Loucy (cell line): Measurements from ENCODE around the gene CLK3.

ENCODE experiments used
- H2AFZ ChIP-seq: fragments of 200-600 bp; sonication (generic); 2 replicates; pipeline ENCODE4 v1.6.0; 2016; ENCODE audit warnings: antibody characterized with exemption, mild to moderate bottlenecking, low read length, moderate library complexity
- H3F3A ChIP-seq: fragments of 200-600 bp; 2 replicates; pipeline ENCODE4 v1.6.0; 2016; ENCODE audit warnings: antibody characterized with exemption, low read depth, mild to moderate bottlenecking
- H3K27me3 ChIP-seq: fragments of 200-600 bp; sonication (generic); 2 replicates; pipeline ENCODE4 v1.6.1; 2014; ENCODE audit warnings: low read length, mild to moderate bottlenecking; ENCODE audit not compliant: insufficient read depth, poor library complexity, severe bottlenecking
- H3K36me3 ChIP-seq: fragments of 200-600 bp; sonication (generic); 2 replicates; pipeline ENCODE4 v1.6.1; 2016; ENCODE audit warnings: low read length; ENCODE audit not compliant: insufficient read depth
- H3K4me1 ChIP-seq: fragments of 200-600 bp; sonication (generic); 2 replicates; pipeline ENCODE4 v1.5.1; 2014; ENCODE audit warnings: low read length, mild to moderate bottlenecking; ENCODE audit not compliant: insufficient read depth, poor library complexity, severe bottlenecking
- H3K4me2 ChIP-seq: fragments of 200-600 bp; sonication (generic); 2 replicates; pipeline ENCODE4 v1.6.0; 2014; ENCODE audit warnings: antibody characterized with exemption, low read length, low read depth, mild to moderate bottlenecking; ENCODE audit not compliant: poor library complexity, severe bottlenecking
- H3K4me3 ChIP-seq: fragments of 200-600 bp; sonication (generic); 2 replicates; pipeline ENCODE4 v1.5.1; 2014; ENCODE audit warnings: low read length, mild to moderate bottlenecking, mixed read lengths; ENCODE audit not compliant: poor library complexity, severe bottlenecking
- H3K79me2 ChIP-seq: fragments of 200-600 bp; sonication (generic); 2 replicates; pipeline ENCODE4 v1.6.1; 2014; ENCODE audit warnings: low read length; ENCODE audit not compliant: insufficient read depth
- H3K9ac ChIP-seq: fragments of 200-600 bp; sonication (generic); 2 replicates; pipeline ENCODE4 v1.6.0; 2014; ENCODE audit warnings: mild to moderate bottlenecking, low read depth, low read length, moderate library complexity; ENCODE audit not compliant: poor library complexity, severe bottlenecking
- H3K9me2 ChIP-seq: fragments of 200-600 bp; sonication (generic); replicated peaks from 2 replicates; pipeline ENCODE4 v1.6.1; 2016; ENCODE audit warnings: low read depth, low read length, mixed read lengths
- H3K9me3 ChIP-seq: fragments of 200-600 bp; sonication (generic); 2 replicates; pipeline ENCODE4 v1.6.1; 2014; ENCODE audit warnings: mild to moderate bottlenecking, antibody characterized with exemption, low read length, low read depth; ENCODE audit not compliant: insufficient read depth
- H4K20me1 ChIP-seq: fragments of 200-600 bp; sonication (generic); 2 replicates; pipeline ENCODE4 v1.6.0; 2014; ENCODE audit warnings: antibody characterized with exemption, low read length, mild to moderate bottlenecking; ENCODE audit not compliant: insufficient read depth, poor library complexity, severe bottlenecking
- EZH2phosphoT487 ChIP-seq: fragments of 200-600 bp; IDR thresholded peaks from 2 replicates; pipeline ENCODE4 v1.6.1; 2018; ENCODE audit warnings: antibody characterized with exemption, mild to moderate bottlenecking, moderate library complexity, borderline replicate concordance
- TF ChIP-seq, protein P1 (sequence below): fragments of 200-600 bp; sonication (generic); conservative IDR thresholded peaks from 2 replicates; pipeline ENCODE4 v1.5.1; 2014; ENCODE audit warnings: mild to moderate bottlenecking, antibody characterized with exemption, low read length

CLK3 gene

DNA sequence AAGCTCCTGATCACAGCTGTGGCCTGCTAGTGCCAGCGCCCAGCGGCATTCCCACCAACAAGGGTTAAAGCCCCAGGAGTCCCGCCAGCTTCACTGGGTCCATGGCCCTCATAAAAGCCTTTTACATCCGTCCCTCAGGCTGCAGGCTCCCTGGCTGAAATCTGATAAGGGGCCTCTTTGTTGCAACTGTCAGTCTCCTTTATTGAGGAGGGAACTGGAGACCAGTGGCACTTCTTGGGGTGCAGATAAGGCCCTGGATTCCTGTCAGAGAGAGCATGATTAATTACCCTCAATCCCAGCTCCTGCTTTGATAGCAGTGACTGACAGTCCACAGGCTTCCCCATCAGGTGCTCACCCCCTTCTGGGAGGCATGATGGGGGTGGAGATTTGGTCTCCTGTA, 30.9 kb upstream of the CLK3 start:
- Histone ChIP-seq H3K9me2 (no peaks in the 10 kb centered on the region), H3K9me3 (no peaks in the 10 kb centered on the region), H3K36me3 (peaks cover 10% of the 10 kb centered on the region; the same call in 1 of the 2 replicates), H3F3A (no peaks in the 10 kb centered on the region), H3K27me3 (no peaks in the 10 kb centered on the region), H3K4me2 (no peak overlapping the region), H3K4me3 (no peak overlapping the region), H4K20me1 (no peaks in the 10 kb centered on the region), H2AFZ (no peak overlapping the region), H3K9ac (no peak overlapping the region), H3K4me1 (peaks cover 14% of the 10 kb centered on the region), H3K79me2 (no peaks in the 10 kb centered on the region)
- TF ChIP-seq EZH2phosphoT487: no peak
- TF ChIP-seq, protein P1, sequence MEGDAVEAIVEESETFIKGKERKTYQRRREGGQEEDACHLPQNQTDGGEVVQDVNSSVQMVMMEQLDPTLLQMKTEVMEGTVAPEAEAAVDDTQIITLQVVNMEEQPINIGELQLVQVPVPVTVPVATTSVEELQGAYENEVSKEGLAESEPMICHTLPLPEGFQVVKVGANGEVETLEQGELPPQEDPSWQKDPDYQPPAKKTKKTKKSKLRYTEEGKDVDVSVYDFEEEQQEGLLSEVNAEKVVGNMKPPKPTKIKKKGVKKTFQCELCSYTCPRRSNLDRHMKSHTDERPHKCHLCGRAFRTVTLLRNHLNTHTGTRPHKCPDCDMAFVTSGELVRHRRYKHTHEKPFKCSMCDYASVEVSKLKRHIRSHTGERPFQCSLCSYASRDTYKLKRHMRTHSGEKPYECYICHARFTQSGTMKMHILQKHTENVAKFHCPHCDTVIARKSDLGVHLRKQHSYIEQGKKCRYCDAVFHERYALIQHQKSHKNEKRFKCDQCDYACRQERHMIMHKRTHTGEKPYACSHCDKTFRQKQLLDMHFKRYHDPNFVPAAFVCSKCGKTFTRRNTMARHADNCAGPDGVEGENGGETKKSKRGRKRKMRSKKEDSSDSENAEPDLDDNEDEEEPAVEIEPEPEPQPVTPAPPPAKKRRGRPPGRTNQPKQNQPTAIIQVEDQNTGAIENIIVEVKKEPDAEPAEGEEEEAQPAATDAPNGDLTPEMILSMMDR: no peak

DNA sequence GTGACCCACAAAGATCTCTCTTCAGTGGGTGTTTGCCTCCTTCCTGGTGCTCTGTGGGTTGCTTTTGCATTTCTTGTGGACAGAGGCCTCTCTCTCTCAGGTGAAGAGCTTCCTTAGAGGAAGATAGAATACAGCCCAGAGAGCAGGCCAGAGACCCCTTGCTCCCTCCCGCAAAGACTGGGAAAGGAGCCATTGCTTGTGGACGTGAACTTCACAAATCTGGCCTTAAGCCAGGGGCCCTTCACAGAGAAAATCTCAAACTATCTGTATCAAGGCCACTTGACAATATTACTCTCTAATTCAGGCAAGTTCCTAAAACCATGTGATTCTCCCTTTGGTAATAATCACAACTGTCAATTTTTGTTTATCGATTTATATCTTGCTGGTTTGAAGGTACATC, 30.4 kb upstream of the CLK3 start:
- peaks cover 13% of the 10 kb centered on the region for H3K4me1 ChIP-seq
- TF ChIP-seq EZH2phosphoT487: no peak
- TF ChIP-seq, protein P1: no peak
- H3K9me3 ChIP-seq: no peaks in the 10 kb centered on the region
- H2AFZ ChIP-seq: no peak overlapping the region
- H3F3A ChIP-seq: no peaks in the 10 kb centered on the region
- no peak overlapping the region for H3K4me3 ChIP-seq
- no peaks in the 10 kb centered on the region for H3K79me2 ChIP-seq
- H3K36me3 ChIP-seq: peaks cover 12% of the 10 kb centered on the region; the same call in 1 of the 2 replicates
- no peaks in the 10 kb centered on the region for H4K20me1 ChIP-seq
- H3K4me2 ChIP-seq: no peak overlapping the region
- no peak overlapping the region for H3K9ac ChIP-seq
- no peaks in the 10 kb centered on the region for H3K9me2 ChIP-seq
- no peaks in the 10 kb centered on the region for H3K27me3 ChIP-seq

DNA sequence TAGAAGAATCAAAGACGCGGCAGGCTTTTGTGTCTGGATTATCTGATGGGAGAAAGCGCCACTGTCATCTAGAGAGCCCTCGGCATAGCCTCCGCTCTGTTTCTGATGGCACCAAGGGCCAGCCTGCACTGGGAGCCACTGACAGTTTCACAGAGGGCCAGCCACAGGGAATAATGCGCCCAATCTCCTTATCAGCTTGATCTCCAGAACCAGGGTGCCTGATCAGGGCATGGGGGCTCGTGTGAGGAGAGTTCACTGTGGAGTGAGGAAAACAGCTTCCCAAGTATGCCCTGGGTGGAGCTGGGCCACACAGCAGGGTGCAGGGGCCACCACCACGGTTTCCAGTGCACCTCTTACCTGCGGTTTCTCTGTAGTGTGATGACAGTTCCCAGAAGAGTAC, 29.8 kb upstream of the CLK3 start:
- Histone ChIP-seq H3K79me2 (no peaks in the 10 kb centered on the region), H3K4me2 (no peak overlapping the region), H3K9ac (no peak overlapping the region), H3K27me3 (no peaks in the 10 kb centered on the region), H3K4me1 (peaks cover 6% of the 10 kb centered on the region), H4K20me1 (no peaks in the 10 kb centered on the region), H2AFZ (no peak overlapping the region), H3K9me3 (no peaks in the 10 kb centered on the region), H3K9me2 (no peaks in the 10 kb centered on the region), H3K36me3 (peaks cover 18% of the 10 kb centered on the region; the same call in 1 of the 2 replicates), H3K4me3 (no peak overlapping the region), H3F3A (no peaks in the 10 kb centered on the region)
- TF ChIP-seq EZH2phosphoT487: no peak
- TF ChIP-seq, protein P1: no peak
